GM20431 (cell line): ENCODE measurements around the gene FSTL3.
"Not testable (repeated sequence)": the region's sequence is repeated elsewhere in the genome, so short reads cannot be mapped to it uniquely, and the experiment has no call there.

Experiments
- in situ Hi-C: fragments of 300-500 bp; cut with MseI, MboI; formaldehyde crosslinking; loops from one replicate; pipeline ENCODE4 v1.15.0; 2020; ENCODE audit warnings: low sequenced_read_pairs; ENCODE audit not compliant: unreplicated experiment

Gene FSTL3

GRCh38 chr19:680287-681028 is 4.3 kb downstream of the FSTL3 start:
- in situ Hi-C loops = no loop called here

- in situ Hi-C loops = no loop called here
Observed at GRCh38 chr19:681029-682019, 5.1 kb downstream of the FSTL3 start.

GRCh38 chr19:682678-683320 is 6.6 kb downstream of the FSTL3 start:
- in situ Hi-C loops = no loop called here

- in situ Hi-C loops = no loop called here
Observed at GRCh38 chr19:685454-685931, 9.3 kb downstream of the FSTL3 start.

GRCh38 chr19:686589-687297 is 10.6 kb downstream of the FSTL3 start:
- in situ Hi-C loops = no loop called here

- in situ Hi-C loops = no loop called here
Observed at GRCh38 chr19:687569-688166, 11.5 kb downstream of the FSTL3 start.

- in situ Hi-C loops = no loop called here
Observed at GRCh38 chr19:688214-688613, 12.0 kb downstream of the FSTL3 start.

- in situ Hi-C loops = no loop called here
Observed at GRCh38 chr19:688992-689391, 12.8 kb downstream of the FSTL3 start.

- in situ Hi-C loops = no loop called here
Observed at GRCh38 chr19:690203-690602, 14.0 kb downstream of the FSTL3 start.

- in situ Hi-C loops = no loop called here
Observed at GRCh38 chr19:694481-695351, 18.5 kb downstream of the FSTL3 start.

- in situ Hi-C loops = no loop called here
Observed at GRCh38 chr19:695352-695949, 19.3 kb downstream of the FSTL3 start, which contains the start of gene PRSS57. Gene PRSS57, minus strand, starts transcription at chr19:695452. Its CDS starts 22 bp downstream, at chr19:695430.

GRCh38 chr19:698529-698928 is 22.3 kb downstream of the FSTL3 start:
- in situ Hi-C loops = not testable (repeated sequence)

- in situ Hi-C loops = not testable (repeated sequence)
Observed at GRCh38 chr19:699885-700284, 23.7 kb downstream of the FSTL3 start.

GRCh38 chr19:702847-703246 is 26.7 kb downstream of the FSTL3 start:
- in situ Hi-C loops = not testable (repeated sequence)

- in situ Hi-C loops = no loop called here
Observed at GRCh38 chr19:703329-703650, 27.1 kb downstream of the FSTL3 start.

GRCh38 chr19:703651-704446 is 27.7 kb downstream of the FSTL3 start:
- in situ Hi-C loops = no loop called here

GRCh38 chr19:704447-704741 is 28.2 kb downstream of the FSTL3 start:
- in situ Hi-C loops = no loop called here
